NCI-H1092 treated with DMSO at 0.1 percent for 48 hours (cell line): ENCODE data around the gene MED9.

Experiments used
- DNase-seq: peaks from one replicate; lab custom pipeline; 2025; lab: John Stamatoyannopoulos, UW

MED9 gene

GRCh38 chr17:17538417-17539391, 61.9 kb downstream of the MED9 start:
- peak; percentile 97 for DNase-seq

GRCh38 chr17:17539591-17539990, 62.8 kb downstream of the MED9 start:
- no peak for DNase-seq

- peak; percentile 58 for DNase-seq
Observed at GRCh38 chr17:17540278-17540906, 63.6 kb downstream of the MED9 start.

GRCh38 chr17:17540935-17541639, 64.3 kb downstream of the MED9 start:
- peak; percentile 34 for DNase-seq

GRCh38 chr17:17541640-17542001, 64.8 kb downstream of the MED9 start:
- no peak for DNase-seq
